Progenitor cell of endocrine pancreas (in vitro differentiated cells): ENCODE measurements around the gene TOGARAM2. TPM values are rescaled to one million over a fixed set of nuclear protein-coding genes. Genes with fewer than 3 reads are reported as not detected.

ENCODE experiments used
- DNase-seq: peaks from one replicate; pipeline ENCODE4 v3.0.0; 2021; ENCODE audit warnings: low spot score; ENCODE audit not compliant: unreplicated experiment
- H3K27ac Mint-ChIP-seq: 2 replicates; pipeline ENCODE4 v1.8.0; 2021; ENCODE audit warnings: mild to moderate bottlenecking, moderate library complexity, mixed read lengths
- H3K27me3 Mint-ChIP-seq: 2 replicates; pipeline ENCODE4 v1.8.0; 2021; ENCODE audit warnings: mixed read lengths
- H3K36me3 Mint-ChIP-seq: 2 replicates; pipeline ENCODE4 v1.8.0; 2022; ENCODE audit warnings: mixed read lengths; ENCODE audit not compliant: insufficient read depth
- H3K4me1 Mint-ChIP-seq: 2 replicates; pipeline ENCODE4 v1.8.0; 2021; ENCODE audit warnings: low read depth, mixed read lengths
- H3K4me3 Mint-ChIP-seq: 2 replicates; pipeline ENCODE4 v1.8.0; 2021; ENCODE audit warnings: low read depth, mild to moderate bottlenecking, moderate library complexity, mixed read lengths
- H3K9me3 Mint-ChIP-seq: 2 replicates; pipeline ENCODE4 v1.8.0; 2021; ENCODE audit warnings: low read depth, mixed read lengths
- total RNA-seq: library from RNA; stranded (reverse); gene quantifications from 2 replicates; pipeline ENCODE4 v1.2.1, GENCODE V29; 2021
- TF ChIP-seq, protein P1 (sequence below): fragments of 200-600 bp; sonication (generic); IDR thresholded peaks from one replicate; pipeline ENCODE4 v1.5.0; 2021; ENCODE audit warnings: antibody characterized with exemption, mild to moderate bottlenecking; ENCODE audit not compliant: unreplicated experiment

The TOGARAM2 gene
- total RNA-seq, 1 donor from 2014 or later = 0.86 TPM

DNA sequence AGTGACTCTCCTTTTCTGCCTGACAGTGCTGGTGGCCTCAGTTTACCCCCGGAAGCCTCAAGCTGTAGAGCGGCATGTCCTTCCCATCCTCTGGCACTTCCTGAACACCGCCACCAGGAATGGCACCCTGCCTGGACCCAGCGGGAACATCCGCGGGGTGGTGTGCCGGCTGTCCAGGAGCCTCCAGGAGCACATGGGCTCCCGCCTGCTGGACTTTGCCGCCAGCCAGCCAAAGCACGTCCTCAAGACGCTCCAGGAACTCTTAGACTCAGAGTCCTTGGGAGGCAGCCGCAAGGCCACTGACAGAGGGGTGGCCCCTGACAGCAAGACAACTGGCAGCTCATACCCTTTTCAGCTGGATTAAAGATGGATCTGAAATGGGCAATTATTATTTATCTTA lies 70.6 kb downstream of the TOGARAM2 start:
- Mint-ChIP-seq H3K36me3 (no peaks in the 10 kb centered on the region), H3K4me3 (no peak overlapping the region), H3K4me1 (peaks cover 17% of the 10 kb centered on the region), H3K9me3 (no peaks in the 10 kb centered on the region), H3K27me3 (peaks cover 3% of the 10 kb centered on the region), H3K27ac (no peak overlapping the region)
- DNase-seq = no peak
- TF ChIP-seq, protein P1, sequence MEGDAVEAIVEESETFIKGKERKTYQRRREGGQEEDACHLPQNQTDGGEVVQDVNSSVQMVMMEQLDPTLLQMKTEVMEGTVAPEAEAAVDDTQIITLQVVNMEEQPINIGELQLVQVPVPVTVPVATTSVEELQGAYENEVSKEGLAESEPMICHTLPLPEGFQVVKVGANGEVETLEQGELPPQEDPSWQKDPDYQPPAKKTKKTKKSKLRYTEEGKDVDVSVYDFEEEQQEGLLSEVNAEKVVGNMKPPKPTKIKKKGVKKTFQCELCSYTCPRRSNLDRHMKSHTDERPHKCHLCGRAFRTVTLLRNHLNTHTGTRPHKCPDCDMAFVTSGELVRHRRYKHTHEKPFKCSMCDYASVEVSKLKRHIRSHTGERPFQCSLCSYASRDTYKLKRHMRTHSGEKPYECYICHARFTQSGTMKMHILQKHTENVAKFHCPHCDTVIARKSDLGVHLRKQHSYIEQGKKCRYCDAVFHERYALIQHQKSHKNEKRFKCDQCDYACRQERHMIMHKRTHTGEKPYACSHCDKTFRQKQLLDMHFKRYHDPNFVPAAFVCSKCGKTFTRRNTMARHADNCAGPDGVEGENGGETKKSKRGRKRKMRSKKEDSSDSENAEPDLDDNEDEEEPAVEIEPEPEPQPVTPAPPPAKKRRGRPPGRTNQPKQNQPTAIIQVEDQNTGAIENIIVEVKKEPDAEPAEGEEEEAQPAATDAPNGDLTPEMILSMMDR = no peak

DNA sequence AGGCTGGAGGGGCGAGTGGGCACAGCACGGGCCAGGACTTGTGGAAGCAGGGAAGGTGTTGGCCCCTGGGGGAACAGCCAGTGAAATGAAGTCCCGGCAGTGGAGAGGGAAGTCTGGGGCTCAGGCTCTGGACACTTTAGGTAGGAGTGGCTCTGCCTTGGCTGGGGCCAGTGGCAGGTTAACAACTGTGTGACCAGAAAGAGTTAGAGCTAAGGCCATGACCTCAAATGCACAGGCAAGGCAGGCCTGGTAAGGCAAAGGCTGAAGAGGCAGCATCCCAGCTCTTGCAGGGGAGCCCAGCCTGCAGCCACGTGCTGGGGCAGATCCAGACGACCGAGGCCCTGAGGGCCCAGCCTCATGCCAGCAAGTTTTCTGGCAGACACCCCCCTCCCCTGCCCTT lies 71.7 kb downstream of the TOGARAM2 start:
- peaks cover 17% of the 10 kb centered on the region for H3K4me1 Mint-ChIP-seq
- no peak for DNase-seq
- no peaks in the 10 kb centered on the region for H3K9me3 Mint-ChIP-seq
- peaks cover 3% of the 10 kb centered on the region for H3K27me3 Mint-ChIP-seq
- H3K4me3 Mint-ChIP-seq = no peak overlapping the region
- H3K36me3 Mint-ChIP-seq = no peaks in the 10 kb centered on the region
- TF ChIP-seq, protein P1 = no peak
- peak overlapping the region; percentile 43 for H3K27ac Mint-ChIP-seq

DNA sequence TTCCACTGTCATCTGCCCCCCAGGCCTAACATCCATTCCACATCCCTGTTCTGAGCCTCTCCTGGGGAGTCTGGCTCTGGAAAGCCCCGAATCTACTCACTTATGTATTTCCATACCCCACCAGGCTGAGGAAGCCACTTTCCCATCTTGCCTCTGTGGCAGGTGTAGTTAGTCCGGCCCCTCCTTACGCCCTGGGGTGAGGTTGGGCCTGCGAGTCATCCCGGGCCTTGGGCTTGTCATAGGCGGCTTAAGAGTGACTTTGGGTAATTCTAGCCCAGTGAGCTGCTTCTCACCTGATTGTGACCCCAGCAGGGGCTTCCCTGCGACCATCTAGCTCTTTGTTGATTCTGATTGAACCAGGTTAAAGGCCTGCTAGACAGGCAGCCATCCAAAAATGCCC lies 72.1 kb downstream of the TOGARAM2 start:
- Mint-ChIP-seq H3K27ac (peak overlapping the region; percentile 52), H3K9me3 (no peaks in the 10 kb centered on the region), H3K4me3 (no peak overlapping the region), H3K27me3 (peaks cover 3% of the 10 kb centered on the region), H3K4me1 (peaks cover 17% of the 10 kb centered on the region), H3K36me3 (no peaks in the 10 kb centered on the region)
- no peak for DNase-seq
- TF ChIP-seq, protein P1 = no peak

DNA sequence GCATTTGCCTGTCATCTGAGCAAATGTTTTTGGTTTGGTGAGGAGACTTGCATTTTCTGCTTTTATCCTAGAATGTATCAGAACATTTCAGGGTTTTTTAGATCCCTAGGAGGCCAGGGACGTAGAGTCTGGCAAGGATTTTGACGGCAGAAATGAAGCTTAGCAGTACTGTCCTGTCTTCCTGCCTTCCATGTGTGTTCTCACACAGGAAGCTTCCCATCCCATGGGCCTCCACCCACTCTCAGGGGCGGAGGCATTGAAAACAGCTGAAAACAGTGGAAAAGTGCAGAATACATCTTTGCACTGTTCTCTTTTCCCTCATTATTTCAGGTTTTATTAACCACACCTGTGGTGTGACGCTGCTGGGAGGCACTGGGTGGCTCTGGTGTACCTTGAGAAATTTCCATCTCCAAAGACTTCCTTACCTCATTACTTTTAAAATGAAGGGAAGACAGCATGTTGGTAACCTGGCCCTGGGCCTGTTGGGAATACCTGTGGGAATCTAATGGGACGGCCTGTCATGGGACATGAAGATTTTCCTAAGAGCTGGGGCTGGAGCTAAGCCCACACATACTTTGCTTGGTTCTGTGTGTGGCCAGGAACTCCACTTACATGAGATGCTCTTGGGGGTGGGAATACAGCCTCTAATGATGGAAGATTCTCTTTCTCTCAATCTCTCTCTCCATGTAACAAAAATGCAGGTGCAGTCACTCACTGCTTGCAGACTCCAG lies 72.7 kb downstream of the TOGARAM2 start:
- H3K4me3 Mint-ChIP-seq = no peak overlapping the region

DNA sequence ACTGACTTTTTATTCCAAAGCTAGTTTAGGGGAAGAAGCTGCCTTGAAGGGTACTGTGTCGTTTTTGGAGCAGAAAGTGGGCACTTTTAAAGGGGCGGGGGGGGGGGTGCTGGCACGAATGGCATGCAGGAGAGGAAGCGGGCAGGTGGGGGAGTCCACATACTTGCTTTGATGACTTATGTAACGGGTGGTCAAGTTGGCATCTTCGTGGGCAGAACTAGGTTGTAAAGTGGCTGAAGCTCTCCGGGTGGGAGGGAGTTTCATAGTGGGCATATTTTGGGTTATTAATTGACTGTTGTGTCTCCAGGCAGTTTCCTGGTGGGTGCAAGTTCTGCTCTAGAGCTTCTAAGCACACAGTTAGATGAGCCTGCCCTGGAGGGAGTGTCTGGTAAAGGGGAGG lies 73.3 kb downstream of the TOGARAM2 start:
- peaks cover 3% of the 10 kb centered on the region for H3K27me3 Mint-ChIP-seq
- H3K27ac Mint-ChIP-seq = peak overlapping the region; percentile 67
- DNase-seq = no peak
- no peaks in the 10 kb centered on the region for H3K36me3 Mint-ChIP-seq
- TF ChIP-seq, protein P1 = no peak
- no peak overlapping the region for H3K4me3 Mint-ChIP-seq
- peaks cover 19% of the 10 kb centered on the region for H3K4me1 Mint-ChIP-seq
- H3K9me3 Mint-ChIP-seq = no peaks in the 10 kb centered on the region

More for the DNA sequence above, 72.7 kb downstream of the TOGARAM2 start:
- DNase-seq = no peak
- Mint-ChIP-seq H3K36me3 (no peaks in the 10 kb centered on the region), H3K9me3 (no peaks in the 10 kb centered on the region), H3K27me3 (peaks cover 3% of the 10 kb centered on the region), H3K4me1 (peaks cover 17% of the 10 kb centered on the region), H3K27ac (peak overlapping the region; percentile 67)
- TF ChIP-seq, protein P1 = no peak
